Mesendoderm (in vitro differentiated cells): ENCODE data around the gene LONP1.
A peak's percentile ranks its signal among the peaks of the same experiment; 100 is the strongest.
"Not testable (repeated sequence)": the region's sequence is repeated elsewhere in the genome, so short reads cannot be mapped to it uniquely, and the experiment has no call there.

Experiments used
- DNase-seq: peaks from one replicate; pipeline ENCODE4 v3.0.0; 2013
- H2AK5ac ChIP-seq: 2 replicates; pipeline ENCODE4 v1.6.1; 2013; ENCODE audit warnings: low read length, inconsistent platforms
- H2BK120ac ChIP-seq: 2 replicates; pipeline ENCODE4 v1.6.1; 2013; ENCODE audit warnings: low read depth, mild to moderate bottlenecking, low read length, moderate library complexity, mixed read lengths
- H2BK15ac ChIP-seq: replicated peaks from 2 replicates; pipeline ENCODE4 v1.6.1; 2013; ENCODE audit warnings: low read depth, mild to moderate bottlenecking, moderate library complexity
- H2BK5ac ChIP-seq: 2 replicates; pipeline ENCODE4 v1.6.1; 2013; ENCODE audit warnings: low read length, inconsistent platforms
- H3K18ac ChIP-seq: 2 replicates; pipeline ENCODE4 v1.6.1; 2013; ENCODE audit warnings: mild to moderate bottlenecking, low read length, mixed read lengths
- H3K23ac ChIP-seq: one replicate; pipeline ENCODE4 v1.6.1; 2013; ENCODE audit warnings: low read length
- H3K27ac ChIP-seq: 2 replicates; pipeline ENCODE4 v1.5.1; 2013; ENCODE audit warnings: low read depth, mild to moderate bottlenecking, inconsistent platforms, low read length, moderate library complexity
- H3K27me3 ChIP-seq: 2 replicates; pipeline ENCODE4 v1.6.1; 2013; ENCODE audit warnings: low read length, control low read depth, mild to moderate bottlenecking, inconsistent platforms; ENCODE audit not compliant: insufficient read depth, poor library complexity
- H3K36me3 ChIP-seq: 2 replicates; pipeline ENCODE4 v1.6.1; 2013; ENCODE audit warnings: low read length, inconsistent platforms; ENCODE audit not compliant: control insufficient read depth, insufficient read depth
- H3K4ac ChIP-seq: one replicate; pipeline ENCODE4 v1.6.1; 2013; ENCODE audit warnings: low read depth, mild to moderate bottlenecking, low read length, moderate library complexity
- H3K4me1 ChIP-seq: 2 replicates; pipeline ENCODE4 v1.6.1; 2013; ENCODE audit warnings: low read depth, low read length, inconsistent platforms; ENCODE audit not compliant: control insufficient read depth
- H3K4me2 ChIP-seq: 2 replicates; pipeline ENCODE4 v1.6.1; 2013; ENCODE audit warnings: low read length
- H3K4me3 ChIP-seq: 2 replicates; pipeline ENCODE4 v1.5.1; 2013; ENCODE audit warnings: mild to moderate bottlenecking, low read length
- H3K56ac ChIP-seq: one replicate; pipeline ENCODE4 v1.6.1; 2013; ENCODE audit warnings: low read length
- H3K79me1 ChIP-seq: 2 replicates; pipeline ENCODE4 v1.6.1; 2013; ENCODE audit warnings: low read length, inconsistent platforms
- H3K79me2 ChIP-seq: 2 replicates; pipeline ENCODE4 v1.6.1; 2013; ENCODE audit warnings: mild to moderate bottlenecking, low read length; ENCODE audit not compliant: control insufficient read depth, insufficient read depth
- H3K9ac ChIP-seq: 2 replicates; pipeline ENCODE4 v1.6.1; 2013; ENCODE audit warnings: low read length, inconsistent platforms
- H4K5ac ChIP-seq: one replicate; pipeline ENCODE4 v1.6.1; 2013; ENCODE audit warnings: low read length
- H4K8ac ChIP-seq: one replicate; pipeline ENCODE4 v1.6.1; 2013; ENCODE audit warnings: low read depth, mild to moderate bottlenecking, control low read depth, low read length, moderate library complexity
- WGBS: extraction: QIAGEN DNeasy Blood & Tissue Kit; methylation state at CpG from one replicate; pipeline ENCODE4 v1.1.7; 2013; ENCODE audit warnings: low lambda C conversion rate, missing lambda C conversion rate; ENCODE audit not compliant: insufficient coverage; ENCODE audit errors: extremely low coverage; 5-methylcytosine and 5-hydroxymethylcytosine counted together

LONP1 gene

GRCh38 chr19:5738423-5738822 lies 18.5 kb upstream of the LONP1 start:
- no peak overlapping the region for H4K5ac ChIP-seq
- no peak overlapping the region for H3K4me2 ChIP-seq
- no peak overlapping the region for H3K4ac ChIP-seq
- H2BK5ac ChIP-seq, result no peak overlapping the region
- no peak overlapping the region for H3K23ac ChIP-seq
- no peak for DNase-seq
- no peaks in the 10 kb centered on the region for H3K79me1 ChIP-seq
- no peak overlapping the region for H3K18ac ChIP-seq
- H3K36me3 ChIP-seq, result no peaks in the 10 kb centered on the region
- no CpG with 5 or more reads among the region's 8 CpGs for WGBS
- H2BK120ac ChIP-seq, result no peak overlapping the region
- no peak overlapping the region for H3K9ac ChIP-seq
- H3K4me1 ChIP-seq, result no peaks in the 10 kb centered on the region
- H3K27ac ChIP-seq, result no peak overlapping the region
- H4K8ac ChIP-seq, result no peak overlapping the region
- no peaks in the 10 kb centered on the region for H3K27me3 ChIP-seq
- no peak overlapping the region for H3K56ac ChIP-seq
- no peak overlapping the region for H2AK5ac ChIP-seq
- no peak overlapping the region for H3K4me3 ChIP-seq
- no peaks in the 10 kb centered on the region for H3K79me2 ChIP-seq
- no peak overlapping the region for H2BK15ac ChIP-seq

GRCh38 chr19:5733172-5733571 lies 13.2 kb upstream of the LONP1 start:
- H3K4ac ChIP-seq, H2BK120ac ChIP-seq, H4K5ac ChIP-seq, H2BK5ac ChIP-seq, H3K79me1 ChIP-seq, H3K27ac ChIP-seq, H2AK5ac ChIP-seq, H3K27me3 ChIP-seq, H3K23ac ChIP-seq, H3K18ac ChIP-seq, H3K79me2 ChIP-seq, H4K8ac ChIP-seq, H3K36me3 ChIP-seq, H3K9ac ChIP-seq, H3K4me2 ChIP-seq, H2BK15ac ChIP-seq, H3K4me3 ChIP-seq, DNase-seq, H3K4me1 ChIP-seq, H3K56ac ChIP-seq: not testable (repeated sequence)
- WGBS, result no CpG with 5 or more reads among the region's 2 CpGs

GRCh38 chr19:5727453-5728050 lies 7.6 kb upstream of the LONP1 start:
- H3K4me2 ChIP-seq, result no peak overlapping the region
- no peak overlapping the region for H3K27ac ChIP-seq
- H3K27me3 ChIP-seq, result no peaks in the 10 kb centered on the region
- no peak for DNase-seq
- no peaks in the 10 kb centered on the region for H3K36me3 ChIP-seq
- no peak overlapping the region for H3K23ac ChIP-seq
- H3K56ac ChIP-seq, result no peak overlapping the region
- H3K4me3 ChIP-seq, result no peak overlapping the region
- H2BK120ac ChIP-seq, result no peak overlapping the region
- H4K8ac ChIP-seq, result no peak overlapping the region
- H3K4me1 ChIP-seq, result no peaks in the 10 kb centered on the region
- no peaks in the 10 kb centered on the region for H3K79me1 ChIP-seq
- H3K4ac ChIP-seq, result no peak overlapping the region
- no peak overlapping the region for H3K9ac ChIP-seq
- H4K5ac ChIP-seq, result no peak overlapping the region
- no peak overlapping the region for H2BK5ac ChIP-seq
- H2AK5ac ChIP-seq, result no peak overlapping the region
- H2BK15ac ChIP-seq, result no peak overlapping the region
- WGBS, result no CpG with 5 or more reads among the region's 4 CpGs
- H3K79me2 ChIP-seq, result no peaks in the 10 kb centered on the region
- H3K18ac ChIP-seq, result no peak overlapping the region

- Histone ChIP-seq H3K4me2 (peak overlapping the region; percentile 85), H3K36me3 (no peaks in the 10 kb centered on the region), H2BK15ac (no peak overlapping the region), H3K79me2 (peaks cover 44% of the 10 kb centered on the region), H3K56ac (peak overlapping the region; percentile 93), H2BK5ac (no peak overlapping the region), H3K4me1 (no peaks in the 10 kb centered on the region), H3K18ac (peak overlapping the region; percentile 25), H4K5ac (no peak overlapping the region), H2AK5ac (no peak overlapping the region), H3K27ac (peak overlapping the region; percentile 84), H3K23ac (no peak overlapping the region), H3K27me3 (no peaks in the 10 kb centered on the region), H2BK120ac (no peak overlapping the region), H3K79me1 (peaks cover 16% of the 10 kb centered on the region), H3K4me3 (peak overlapping the region; percentile 98), H3K9ac (peak overlapping the region; percentile 91), H3K4ac (peak overlapping the region; percentile 75), H4K8ac (peak overlapping the region; percentile 44)
- DNase-seq, result no peak
- whole genome bisulfite sequencing, result no CpG with 5 or more reads among the region's 58 CpGs
These were observed 529 bp downstream of the LONP1 start for GRCh38 chr19:5719274-5719960.

GRCh38 chr19:5718579-5719273 lies 1.2 kb downstream of the LONP1 start:
- DNase-seq, result peak; percentile 84
- peak overlapping the region; percentile 85 for H3K4me2 ChIP-seq
- peak overlapping the region; percentile 6 for H3K23ac ChIP-seq
- no peak overlapping the region for H2BK120ac ChIP-seq
- no peak overlapping the region for H3K4ac ChIP-seq
- no peak overlapping the region for H2BK5ac ChIP-seq
- H3K4me1 ChIP-seq, result no peaks in the 10 kb centered on the region
- no peaks in the 10 kb centered on the region for H3K27me3 ChIP-seq
- H3K56ac ChIP-seq, result peak overlapping the region; percentile 93
- no CpG with 5 or more reads among the region's 11 CpGs for WGBS
- H4K8ac ChIP-seq, result no peak overlapping the region
- H4K5ac ChIP-seq, result no peak overlapping the region
- H3K9ac ChIP-seq, result peak overlapping the region; percentile 91
- H3K79me1 ChIP-seq, result peaks cover 16% of the 10 kb centered on the region
- H2AK5ac ChIP-seq, result no peak overlapping the region
- peaks cover 44% of the 10 kb centered on the region for H3K79me2 ChIP-seq
- H3K4me3 ChIP-seq, result peak overlapping the region; percentile 98
- H2BK15ac ChIP-seq, result no peak overlapping the region
- no peaks in the 10 kb centered on the region for H3K36me3 ChIP-seq
- no peak overlapping the region for H3K18ac ChIP-seq
- H3K27ac ChIP-seq, result peak overlapping the region; percentile 7
